GM15510 (cell line): ENCODE results near the gene CCT4.

ENCODE experiments used
- POLR2A ChIP-seq: IDR thresholded peaks from 3 replicates; pipeline ENCODE4 v1.6.1; 2011; ENCODE audit warnings: borderline replicate concordance; ENCODE audit not compliant: insufficient read length; ENCODE audit errors: extremely low read depth

The CCT4 gene

GRCh38 chr2:61900281-61900680 is 11.8 kb upstream of the CCT4 start:
- TF ChIP-seq POLR2A = no peak

GRCh38 chr2:61898810-61899209 is 10.4 kb upstream of the CCT4 start:
- no peak for TF ChIP-seq POLR2A

- no peak for TF ChIP-seq POLR2A
Measured at GRCh38 chr2:61887717-61888266, 664 bp downstream of the CCT4 start.

DNA sequence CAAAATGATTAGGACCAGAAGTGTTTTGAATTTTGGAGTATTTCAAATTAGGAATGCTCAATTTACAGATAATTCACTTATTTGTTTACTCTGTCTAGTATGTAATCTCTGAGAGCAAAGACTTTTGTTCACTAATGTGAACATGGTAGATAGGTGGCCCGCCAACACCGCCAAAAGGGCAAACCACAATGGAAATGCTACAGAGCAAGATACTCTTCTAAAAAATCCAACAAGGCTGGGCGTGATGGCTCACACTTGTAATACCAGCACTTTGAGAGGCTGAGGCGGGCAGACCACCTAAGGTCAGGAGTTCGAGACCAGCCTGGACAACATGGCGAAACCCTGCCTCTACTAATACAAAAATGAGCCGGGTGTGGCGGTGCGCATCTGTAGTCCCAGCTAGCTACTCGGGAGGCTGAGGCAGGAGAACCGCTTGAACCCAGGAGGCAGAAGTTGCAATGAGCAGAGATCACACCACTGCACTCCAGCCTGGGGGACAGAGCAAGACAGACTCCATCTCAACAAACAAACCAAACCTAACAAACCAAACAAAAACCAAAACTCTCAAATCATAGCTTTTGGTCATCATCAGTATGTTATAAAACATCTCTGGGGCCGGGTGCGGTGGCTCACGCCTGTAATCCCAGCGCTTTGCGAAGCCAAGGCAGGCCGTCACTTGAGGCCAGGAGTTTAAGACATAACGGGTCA is 2.4 kb downstream of the CCT4 start:
- TF ChIP-seq POLR2A = no peak

DNA sequence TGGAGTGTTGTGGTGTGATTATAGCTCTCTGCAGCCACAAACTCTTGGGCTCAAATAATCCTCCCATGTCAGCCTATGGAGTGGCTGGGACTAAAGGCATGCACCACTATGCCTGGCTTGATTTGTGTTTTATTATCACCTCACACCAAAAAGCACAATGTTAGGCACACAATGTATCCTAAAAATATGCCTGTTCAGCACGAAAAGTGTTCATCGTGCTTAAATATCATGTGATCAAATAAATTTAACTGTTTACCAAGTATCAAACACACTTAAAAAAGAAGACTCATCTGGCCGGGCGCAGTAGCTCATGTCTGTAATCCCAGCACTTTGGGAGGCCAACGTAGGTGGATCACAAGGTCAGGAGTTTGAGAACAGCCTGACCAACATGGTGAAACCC is 5.6 kb downstream of the CCT4 start:
- TF ChIP-seq POLR2A = no peak

- no peak for TF ChIP-seq POLR2A
Measured at GRCh38 chr2:61878761-61879160, 9.7 kb downstream of the CCT4 start.

DNA sequence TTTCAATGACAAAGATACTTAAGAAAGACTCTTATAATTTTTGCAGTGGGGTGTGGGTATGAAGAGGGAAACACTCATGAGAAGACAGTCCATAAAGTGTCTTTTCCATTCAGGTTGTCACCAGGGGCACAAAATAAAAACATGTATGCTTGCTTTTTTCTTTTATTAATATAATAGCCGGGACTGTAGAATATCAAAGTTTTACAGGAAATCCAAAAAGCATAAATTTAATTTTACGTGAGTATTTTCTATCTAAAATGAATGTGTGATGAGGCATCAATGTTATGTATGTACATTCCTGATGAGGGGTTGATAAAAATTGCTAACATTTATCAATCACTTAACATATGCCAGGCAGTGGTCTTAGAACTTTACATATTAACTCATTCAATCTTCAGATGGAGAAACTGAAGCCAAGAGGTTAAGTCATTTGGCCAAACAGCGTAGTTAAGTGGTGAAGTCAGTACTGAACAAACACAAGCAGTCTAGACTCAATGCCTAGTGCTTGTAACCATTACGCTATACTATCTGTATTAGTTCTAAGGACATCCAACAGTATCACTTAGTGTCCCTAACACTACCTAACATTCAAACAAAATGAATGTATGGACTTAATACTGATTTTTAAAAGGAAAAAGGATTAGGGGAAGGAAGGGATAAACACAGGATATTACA is 10.7 kb downstream of the CCT4 start:
- no peak for TF ChIP-seq POLR2A

- no peak for TF ChIP-seq POLR2A
Measured at GRCh38 chr2:61876400-61876799, 12.1 kb downstream of the CCT4 start.

DNA sequence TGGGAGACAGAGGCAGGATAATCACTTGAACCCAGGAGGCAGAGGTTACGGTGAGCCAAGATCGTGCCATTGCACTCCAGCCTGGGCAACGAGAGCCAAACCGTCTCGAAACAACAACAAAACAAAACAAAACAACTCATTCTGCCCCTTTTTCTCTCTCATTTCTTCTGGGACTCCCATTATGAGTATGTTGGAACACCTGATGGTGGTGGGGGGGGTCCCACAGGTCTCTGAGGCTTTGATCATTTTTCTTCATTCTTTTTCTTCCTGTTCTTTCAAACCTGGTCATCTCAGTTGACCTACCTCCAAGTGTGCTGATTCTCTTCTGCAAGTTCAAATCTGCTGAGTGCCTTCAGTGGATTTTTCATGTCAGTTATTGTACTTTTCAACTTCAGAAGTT is 26.4 kb downstream of the CCT4 start:
- TF ChIP-seq POLR2A = no peak

- no peak for TF ChIP-seq POLR2A
Measured at GRCh38 chr2:61857224-61857623, 31.2 kb downstream of the CCT4 start.

GRCh38 chr2:61855318-61855613 is 33.2 kb downstream of the CCT4 start:
- no peak for TF ChIP-seq POLR2A

DNA sequence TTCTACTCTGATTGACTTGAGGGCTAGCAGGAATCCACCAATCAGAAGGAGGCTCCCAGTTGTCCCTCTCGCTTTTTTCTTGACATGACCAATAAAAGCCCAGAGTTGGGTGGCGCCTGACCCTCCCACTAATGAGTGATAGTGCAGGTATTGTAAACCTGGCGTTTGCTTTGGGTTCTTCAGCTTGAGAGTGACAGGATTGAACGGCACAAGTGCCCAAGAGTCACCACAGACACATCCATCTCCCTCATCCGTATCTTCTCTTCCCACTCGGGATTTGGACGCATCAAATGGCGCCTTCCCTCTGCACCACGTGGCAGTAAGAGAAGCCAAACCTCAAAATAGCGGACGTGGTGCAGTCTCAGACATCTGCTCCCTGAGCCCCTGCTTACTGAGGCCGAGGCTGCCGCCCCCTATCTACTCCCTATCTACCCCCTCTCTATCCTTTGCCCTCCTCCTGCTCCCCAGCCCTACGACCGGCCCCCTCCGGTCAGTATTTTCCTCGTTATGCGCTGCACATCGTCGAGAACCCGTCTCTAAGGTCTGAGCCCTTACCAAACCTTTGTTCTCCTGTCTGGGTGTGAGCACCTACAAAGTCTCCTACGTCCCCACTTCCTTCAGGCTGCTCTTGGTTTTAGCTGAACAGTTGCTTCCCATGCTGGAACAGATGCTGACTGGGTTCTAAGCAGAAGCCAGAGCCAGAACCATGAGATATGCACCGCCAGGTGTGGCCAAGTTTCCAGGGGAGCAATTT is 33.7 kb downstream of the CCT4 start:
- TF ChIP-seq POLR2A = peak; percentile 51

DNA sequence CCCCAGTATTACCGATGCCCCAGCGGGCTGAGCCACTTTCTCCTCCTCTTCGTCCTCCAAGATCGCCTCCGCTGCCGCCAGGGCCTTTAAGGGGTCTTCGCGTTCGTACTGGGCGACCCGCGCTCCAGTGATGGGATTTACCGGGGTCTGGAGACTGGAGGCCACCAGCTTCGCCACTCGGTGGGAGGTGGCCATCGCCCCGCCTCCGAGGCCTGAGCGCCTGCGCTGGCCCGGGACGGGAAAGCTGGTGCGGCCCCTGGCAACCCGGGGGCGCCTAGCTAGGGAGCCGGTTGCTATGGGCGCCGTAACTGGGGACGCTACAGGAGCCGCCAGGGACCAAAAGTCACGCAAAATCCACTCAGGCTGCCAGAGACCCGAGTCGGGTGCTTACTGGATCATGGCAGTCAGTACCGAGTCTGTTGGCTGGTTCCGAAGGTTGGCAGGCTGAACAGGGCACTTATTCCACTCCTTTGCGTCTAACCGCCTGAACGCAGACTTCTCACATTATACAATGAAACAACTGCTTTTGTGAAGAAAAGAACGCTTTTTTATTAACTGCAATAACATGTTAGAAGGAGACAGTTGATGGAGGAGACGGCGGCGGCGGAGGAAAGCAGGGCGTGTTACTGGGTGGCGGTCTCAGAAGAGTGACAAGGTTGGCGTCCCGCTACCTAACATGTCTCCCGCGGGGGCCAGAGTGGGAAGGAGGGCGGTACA is 34.5 kb downstream of the CCT4 start, which contains the start of gene FAM161A:
Gene FAM161A, minus strand, starts transcription at position 214 of the 717 bp plus-strand sequence. Its CDS starts 19 bp downstream, at position 195.
- TF ChIP-seq POLR2A = peak; percentile 44

GRCh38 chr2:61853086-61853846 is 35.2 kb downstream of the CCT4 start:
- TF ChIP-seq POLR2A = no peak
